GM21723 (cell line): ENCODE results near the gene NYAP2.

ENCODE experiments used
- ATAC-seq: cut with Tn5 transposase; IDR thresholded peaks from one replicate; pipeline ENCODE4 v1.9.1; 2021; ENCODE audit warnings: mild to moderate bottlenecking, moderate library complexity; ENCODE audit not compliant: unreplicated experiment

The NYAP2 gene

DNA sequence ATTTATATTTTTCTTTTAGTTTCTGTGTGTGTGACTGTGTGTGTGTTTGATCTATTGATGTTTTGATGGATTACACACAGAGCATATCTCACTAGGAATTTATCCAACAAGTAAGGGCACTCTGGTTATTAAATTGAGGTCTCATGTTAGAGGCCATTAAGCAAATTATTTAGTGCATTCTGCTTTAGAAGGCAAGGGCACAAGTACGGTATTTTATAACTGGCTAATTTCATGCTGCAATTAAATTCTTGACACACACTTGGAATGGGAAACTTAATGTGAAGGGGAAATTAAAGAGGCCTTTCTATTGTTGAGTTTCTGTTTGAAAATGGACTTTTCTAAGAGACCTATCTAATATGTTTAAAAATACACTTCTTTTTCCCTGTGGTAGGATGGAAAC, 25.8 kb downstream of the NYAP2 start:
- no peak for ATAC-seq

DNA sequence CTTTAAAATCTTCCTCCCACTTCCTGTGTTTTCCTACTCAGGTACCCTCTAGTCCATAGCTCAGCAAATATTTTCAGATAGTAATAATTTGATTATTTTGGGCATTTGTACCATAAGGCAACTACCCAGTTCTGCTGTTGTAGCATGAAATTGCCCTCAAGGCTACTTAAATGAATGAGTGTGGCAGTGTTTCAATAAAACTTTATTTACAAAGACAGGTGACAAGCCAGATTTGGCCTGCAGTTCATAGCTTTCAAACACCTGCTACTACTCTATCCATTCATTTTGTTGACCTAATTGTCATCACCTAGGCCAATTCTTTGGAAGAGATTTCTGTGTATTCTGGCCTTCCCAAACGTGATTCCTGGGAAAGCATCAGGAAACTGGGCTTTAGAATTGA, 28.9 kb downstream of the NYAP2 start:
- ATAC-seq = no peak

DNA sequence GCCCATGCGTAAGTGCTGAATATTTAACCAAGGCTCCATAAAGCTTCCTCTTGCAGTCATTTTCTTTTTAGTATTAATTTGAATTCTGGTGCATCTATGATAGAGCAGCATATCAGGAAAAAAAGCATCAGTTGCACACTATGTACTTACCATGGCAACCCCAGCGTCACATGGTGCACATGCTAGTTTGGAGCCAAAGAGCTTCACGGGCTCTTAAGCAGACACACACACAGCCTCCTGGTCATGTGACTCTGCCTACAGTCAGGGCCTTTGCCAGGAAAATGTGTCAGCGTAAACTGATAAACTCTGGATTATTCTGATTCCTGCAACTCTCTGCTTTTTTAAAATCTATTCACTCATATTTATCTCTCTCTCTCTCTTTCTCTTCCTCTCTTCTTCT, 30.2 kb downstream of the NYAP2 start:
- no peak for ATAC-seq

DNA sequence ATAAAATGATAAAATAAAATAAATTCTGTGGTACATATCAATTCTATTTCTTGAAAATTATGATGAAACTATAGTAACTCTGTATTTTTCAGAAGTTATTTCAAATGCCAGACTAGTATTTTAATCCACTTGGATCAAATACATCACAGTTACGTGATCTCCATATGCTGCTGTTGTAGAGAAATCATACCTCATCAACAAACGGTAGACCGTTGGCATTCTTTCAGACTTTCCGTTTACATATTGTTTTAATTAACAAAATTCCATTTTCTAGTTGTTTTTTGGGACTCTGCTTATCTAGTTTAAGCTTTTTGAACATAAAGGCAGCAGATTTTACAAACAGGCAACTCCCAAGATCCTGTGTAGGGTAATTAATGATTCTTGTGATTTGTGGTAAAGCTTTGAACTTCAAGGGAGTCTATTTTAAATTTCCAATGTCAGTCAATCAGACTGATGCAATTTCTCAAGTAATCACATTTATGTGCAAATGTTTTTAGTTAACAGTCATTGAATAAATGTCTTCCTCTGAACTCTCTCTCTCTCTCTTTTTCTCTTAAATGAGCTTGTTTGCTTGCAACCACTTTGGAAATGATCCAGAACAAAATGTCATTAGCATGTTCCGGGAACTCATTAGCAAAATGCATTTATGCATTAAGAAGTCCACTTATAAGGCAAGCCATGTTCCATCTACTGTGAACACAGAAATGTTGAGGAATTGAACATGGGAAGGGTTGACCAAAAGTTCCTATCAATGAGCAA, 31.8 kb downstream of the NYAP2 start:
- no peak for ATAC-seq

DNA sequence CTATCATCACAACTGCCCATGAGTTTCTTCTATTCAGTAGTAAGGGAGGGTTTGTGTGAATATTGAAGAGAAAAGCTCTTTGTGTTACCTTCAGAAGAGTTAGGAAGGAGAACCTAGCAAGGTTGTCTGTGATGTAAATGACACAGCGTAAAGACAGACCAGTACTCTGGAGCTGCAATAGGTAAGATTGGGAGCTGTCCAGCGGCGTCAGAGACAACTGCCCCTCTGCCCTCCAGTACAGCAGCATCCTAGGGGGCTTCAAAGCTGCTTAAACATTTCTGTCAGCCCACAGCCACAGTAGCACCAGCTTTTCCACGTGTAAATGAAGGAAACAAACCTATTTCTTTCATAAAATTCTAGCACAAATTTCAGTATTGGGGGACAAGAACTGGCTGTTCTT, 34.5 kb downstream of the NYAP2 start:
- ATAC-seq = no peak

DNA sequence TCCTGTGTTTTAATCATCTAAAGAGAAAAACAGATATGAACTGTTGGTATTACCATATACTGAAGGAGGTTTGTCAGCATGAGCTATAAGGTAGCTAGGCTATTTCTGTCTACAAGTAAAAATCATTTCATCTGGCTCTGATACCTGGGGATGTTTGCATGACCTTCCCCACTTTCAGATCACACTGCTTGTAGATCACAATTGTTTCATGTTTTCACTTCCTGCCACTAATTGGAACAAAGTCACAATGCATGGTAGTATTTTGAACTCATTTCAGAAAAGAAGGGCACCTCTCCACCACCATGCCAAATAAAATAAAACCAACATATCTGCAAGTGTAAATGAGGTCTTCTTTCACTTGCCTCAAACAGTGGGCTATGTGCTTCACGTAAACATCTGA, 37.8 kb downstream of the NYAP2 start:
- no peak for ATAC-seq

DNA sequence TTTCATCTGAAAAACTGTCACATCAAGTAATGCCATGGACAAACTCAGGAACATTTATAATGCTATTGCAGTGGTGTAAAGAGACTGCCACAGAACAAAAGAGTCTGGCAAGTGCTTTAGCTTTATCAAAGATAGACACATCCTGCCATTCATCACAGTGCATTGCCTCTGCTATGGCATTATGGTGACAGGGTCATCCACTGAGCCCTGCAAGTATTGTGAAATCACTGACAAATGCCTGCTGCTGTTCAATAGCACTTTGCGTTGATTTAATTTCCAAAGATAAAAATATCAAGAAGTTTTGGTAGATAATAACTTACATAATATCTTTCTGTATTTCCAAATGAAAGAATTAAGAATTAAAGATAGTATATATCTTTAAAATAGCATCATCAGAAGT, 38.7 kb downstream of the NYAP2 start:
- no peak for ATAC-seq

DNA sequence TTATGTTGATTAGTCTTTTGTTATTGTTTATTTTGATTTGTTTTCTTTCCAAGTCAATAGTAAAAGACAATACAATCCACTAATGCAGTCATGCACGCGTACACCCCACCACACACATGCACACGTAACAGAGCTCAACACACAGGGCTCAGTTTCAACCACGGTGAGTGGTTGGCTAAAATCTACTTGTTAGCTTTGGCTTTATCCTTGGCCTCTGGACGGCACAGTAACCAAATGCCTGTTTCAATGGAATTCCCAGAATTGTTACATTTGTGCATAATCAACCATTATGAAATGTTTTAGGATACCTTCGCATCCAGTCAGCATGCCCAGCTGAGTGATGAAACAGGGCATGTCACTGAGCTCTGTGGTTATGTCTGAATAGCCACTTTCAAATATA, 53.2 kb downstream of the NYAP2 start:
- no peak for ATAC-seq

DNA sequence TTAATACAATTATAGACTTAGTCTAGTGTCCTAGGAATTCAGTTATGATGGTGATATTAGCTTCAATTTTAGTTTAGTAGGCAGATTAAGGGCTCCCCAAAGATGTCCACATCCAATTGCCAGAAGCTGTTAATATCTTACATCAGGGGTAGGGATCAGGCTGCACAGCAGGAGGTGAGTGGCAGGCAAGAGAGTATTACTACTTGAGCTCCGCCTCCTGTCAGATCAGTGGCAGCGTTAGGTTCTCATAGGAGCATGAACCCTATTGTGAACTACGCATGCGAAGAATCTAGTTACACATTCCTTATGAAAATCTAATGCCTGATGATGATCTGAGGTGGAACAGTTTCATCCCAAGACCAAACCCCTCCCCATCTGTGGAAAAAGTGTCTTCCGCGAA, 54.9 kb downstream of the NYAP2 start:
- no peak for ATAC-seq

DNA sequence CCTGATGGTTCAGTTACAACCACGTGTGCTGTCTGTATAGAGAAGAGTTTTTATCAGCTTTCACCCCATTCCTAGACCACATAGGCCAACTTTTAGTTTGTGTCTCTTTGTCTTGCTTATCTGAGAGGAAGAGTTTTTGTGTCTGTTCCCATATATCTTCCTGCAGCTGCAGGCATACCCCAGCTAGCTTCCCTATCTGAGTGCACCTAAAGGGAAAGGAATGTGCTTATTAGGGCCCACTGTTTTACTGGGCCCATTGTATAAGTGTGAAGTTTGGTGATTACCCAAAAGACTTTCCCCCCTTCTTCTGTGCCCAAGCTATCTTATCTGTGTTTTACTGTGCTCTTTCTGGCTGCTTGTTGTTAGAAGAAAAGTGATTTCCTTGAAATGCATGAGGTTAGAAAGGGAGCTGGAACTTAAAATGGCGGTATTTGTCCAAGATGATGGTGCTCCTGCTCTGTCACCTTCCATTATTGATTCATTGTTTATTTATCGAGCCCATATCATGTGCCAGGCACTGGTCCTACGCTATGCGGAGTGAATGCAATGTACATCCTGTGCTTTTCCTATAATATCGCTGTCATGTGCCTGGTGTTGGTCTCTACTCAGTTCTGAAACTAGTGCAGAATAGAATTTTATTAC, 57.2 kb downstream of the NYAP2 start:
- no peak for ATAC-seq

DNA sequence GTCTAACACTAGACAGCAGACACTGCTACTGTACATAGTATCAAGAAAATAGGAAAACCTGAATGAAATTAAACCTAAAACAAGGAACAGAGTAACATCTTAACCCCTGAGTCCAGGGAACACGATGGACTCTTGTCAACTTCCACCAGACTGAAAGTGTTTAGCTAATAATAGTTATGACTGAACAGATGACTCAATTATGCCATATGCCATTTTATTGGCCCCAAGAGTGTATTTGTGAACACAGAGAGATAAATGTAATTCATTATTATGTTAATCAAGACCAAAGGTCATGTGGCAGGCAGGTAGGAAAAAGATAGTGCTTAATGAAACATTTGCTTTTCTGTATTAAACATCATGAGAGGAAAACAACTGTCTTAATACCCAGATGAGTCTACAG, 58.0 kb downstream of the NYAP2 start:
- ATAC-seq = no peak

DNA sequence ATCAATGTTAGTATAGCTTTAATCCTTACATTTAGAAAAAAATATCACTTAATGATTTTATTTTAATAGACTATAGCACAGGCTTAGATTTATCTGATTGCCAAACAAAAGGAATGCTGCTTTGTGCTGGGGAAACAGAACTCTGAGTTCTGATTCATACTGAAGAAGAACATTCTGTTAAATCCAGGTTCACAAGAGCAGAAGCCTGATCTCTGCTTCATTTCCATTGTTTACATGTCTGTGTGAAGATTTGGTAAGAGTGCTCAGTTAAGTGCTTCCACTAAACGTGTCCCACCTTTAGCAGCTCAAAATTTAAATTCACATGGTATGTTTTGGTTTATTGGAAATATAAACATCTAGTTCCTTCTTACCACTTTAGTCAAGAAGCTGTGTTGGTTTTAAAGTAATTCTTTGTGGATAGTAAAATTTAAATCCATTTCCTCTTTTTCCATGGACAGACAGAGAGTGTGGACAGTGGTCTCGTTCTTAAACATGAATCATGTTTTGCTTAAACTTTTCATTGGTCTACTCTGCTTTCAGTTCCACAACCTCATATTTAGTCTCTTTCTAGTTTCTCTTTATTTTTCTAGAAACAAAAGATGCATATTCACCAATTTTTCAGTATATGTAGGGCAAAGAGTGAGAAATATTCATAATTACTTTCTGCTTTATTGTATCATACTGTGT, 59.1 kb downstream of the NYAP2 start:
- no peak for ATAC-seq

DNA sequence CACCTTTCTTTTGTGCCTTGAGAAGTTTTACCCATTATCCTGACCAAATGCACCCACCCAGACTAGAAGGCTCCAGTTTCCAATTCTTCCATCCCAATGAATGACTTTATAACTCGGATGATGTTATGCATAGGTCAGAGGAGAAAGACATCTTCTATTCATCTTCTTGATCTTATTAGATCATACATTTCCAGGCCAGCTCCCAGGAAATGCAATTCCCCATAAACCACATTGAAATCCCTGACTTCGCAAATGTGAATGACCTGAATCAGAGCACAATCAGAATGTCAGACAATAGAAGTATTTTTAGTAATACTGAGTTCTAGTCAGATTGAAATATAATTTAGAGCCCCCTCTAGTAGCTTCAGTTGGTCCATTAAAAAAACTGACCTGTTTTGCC, 62.9 kb downstream of the NYAP2 start:
- ATAC-seq = no peak

DNA sequence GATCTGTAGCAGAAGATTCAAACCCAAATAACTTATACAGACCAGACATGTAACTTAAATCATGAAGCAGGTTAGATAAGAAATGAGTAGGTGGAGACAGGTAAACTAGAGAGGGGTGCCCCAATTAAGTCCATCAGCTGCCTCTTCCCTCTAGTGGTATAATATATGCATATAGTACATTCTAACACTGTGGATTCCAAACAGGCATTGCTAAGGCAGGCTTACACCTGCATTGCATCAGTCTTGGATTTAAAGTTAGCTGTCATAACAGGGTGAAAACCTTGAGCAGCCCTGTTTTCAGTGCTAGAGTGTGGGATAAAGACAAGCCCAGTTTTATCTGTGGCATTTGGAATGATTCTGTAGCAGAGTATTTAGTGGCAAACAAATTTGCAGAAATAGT, 63.4 kb downstream of the NYAP2 start:
- ATAC-seq = no peak

DNA sequence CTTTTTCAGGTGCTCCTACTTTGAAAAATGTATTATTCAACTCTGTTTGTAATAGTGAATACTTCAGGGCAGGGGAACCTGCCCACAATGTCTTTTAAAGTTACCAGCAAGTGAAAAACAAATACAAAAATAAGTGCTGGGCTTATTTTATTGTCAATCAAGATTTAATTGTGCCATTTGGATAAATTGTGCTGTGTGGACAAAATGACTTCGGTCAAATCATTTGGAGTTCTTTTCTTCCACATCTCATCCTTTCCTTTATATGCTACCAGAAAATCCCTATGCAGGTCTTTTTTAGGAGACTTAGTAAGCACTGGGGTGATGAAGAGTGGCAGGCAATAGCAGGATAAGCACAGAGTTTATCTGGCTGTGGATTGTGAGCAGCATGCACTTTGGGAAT, 63.9 kb downstream of the NYAP2 start:
- ATAC-seq = no peak

DNA sequence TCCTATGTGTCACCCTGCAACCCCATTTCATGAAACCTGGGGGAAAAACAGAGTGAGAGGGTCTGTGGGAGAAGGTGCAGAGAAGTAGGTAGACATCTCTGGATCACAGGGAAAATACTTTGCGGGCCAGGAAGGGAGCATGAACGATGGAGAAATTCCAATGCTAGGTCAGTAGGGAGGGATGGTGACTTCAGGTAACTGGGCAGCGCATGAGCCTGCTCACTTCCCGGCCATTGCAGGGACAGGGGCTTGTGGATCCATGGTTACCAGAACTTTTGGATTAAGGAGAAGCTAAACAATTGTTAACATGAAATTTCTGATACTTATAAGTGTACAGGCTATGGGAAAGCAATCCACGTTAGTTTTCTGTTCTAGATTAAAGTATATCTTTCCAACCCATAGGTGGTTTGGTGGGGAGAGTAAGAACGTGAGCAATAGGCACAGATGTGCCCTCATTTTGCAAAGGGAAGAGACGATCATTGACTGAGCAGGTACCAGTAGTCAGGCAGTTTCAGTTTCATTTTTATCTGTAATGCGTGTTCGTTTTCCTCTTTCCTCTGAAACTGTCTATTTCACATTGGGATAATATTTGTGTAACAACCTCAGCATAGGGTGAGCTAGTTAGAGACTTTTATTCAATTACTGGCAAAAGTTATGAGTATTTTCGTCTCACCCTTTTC, 65.0 kb downstream of the NYAP2 start:
- ATAC-seq = peak; percentile 86

DNA sequence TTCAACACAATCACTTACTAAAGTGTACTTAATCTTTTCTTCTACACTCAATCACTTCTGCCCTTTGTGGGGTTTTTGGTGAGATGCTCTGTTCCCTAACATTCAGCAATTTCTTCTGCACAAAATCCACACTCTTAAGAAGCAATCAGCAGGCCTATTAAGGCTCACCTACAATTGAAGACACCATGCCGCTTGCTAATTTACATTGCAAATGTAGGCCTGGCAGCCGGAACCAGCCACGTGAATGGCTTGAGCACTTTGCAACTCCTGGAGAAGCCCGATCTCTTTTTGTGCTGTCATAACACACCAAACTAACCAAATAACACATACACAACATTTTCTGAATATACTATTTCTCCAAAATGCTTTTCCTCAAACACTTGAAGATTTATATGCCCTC, 66.3 kb downstream of the NYAP2 start:
- ATAC-seq = no peak

DNA sequence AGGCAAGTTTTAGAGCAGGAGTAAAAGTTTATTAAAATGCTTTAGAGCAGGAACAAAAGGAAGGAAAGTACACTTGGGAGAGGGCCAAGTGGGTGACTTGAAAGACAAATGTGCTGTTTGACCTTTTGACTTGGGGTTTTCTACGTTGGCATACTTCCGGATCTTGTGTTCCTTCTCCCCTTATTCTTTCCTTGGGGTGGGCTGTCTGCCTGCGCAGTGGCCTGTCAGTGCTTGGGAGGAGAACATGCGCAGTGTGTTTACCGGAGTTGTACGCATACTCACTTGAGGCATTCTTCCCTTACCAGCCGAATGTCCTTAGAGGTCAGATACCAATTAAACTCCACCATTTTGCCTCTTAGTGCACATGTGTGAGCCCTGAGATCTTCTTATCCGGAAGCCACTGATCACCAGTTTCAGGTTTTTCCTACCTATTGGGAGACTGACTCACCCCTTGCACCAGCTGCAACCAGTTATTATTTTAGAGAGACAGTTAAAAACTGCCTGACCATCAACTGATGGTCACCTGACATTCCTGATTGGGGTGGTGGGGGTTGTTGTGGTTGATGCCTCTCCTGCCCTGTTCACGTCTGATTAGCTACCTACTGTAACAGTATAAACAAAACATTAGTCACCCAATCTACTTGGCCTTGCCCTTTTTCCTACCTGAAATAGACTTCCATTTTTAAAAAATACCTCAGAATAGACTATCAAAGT, 67.5 kb downstream of the NYAP2 start:
- ATAC-seq = no peak

DNA sequence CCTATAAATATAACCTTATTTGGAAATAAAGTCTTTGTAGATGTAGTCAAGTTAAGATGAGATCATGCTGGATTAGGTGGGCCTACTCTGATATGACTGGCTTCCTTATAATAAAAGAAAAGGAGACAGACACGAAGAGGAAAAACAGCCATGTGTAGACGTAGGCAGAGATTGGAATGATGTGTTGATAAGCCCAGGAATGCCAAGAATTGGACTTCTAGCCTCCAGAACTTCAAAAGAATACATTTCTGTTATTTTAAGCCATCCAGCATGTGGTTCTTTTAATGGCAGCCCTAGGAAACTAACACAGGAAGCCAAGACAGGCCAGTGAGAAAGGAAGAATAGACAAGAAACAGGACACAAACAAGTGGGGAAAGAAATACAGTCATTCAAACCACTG, 68.6 kb downstream of the NYAP2 start:
- ATAC-seq = no peak

DNA sequence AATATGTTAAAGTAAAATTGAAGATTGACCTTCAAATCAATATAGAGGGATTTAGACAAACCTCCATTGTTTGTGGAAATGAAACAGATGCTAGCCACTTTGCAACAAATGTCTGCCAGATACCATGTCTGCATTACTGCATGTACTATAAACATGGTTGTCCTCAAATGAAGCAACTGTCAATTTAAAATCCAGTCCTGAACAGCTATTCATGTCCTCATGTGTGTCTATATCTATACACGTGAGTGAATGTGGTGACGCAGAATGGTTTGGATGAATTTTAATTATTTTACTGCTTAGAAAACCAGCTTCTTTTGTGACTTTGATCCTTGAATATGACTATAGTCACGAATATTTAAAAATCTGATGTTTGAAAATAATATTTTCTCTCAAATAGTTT, 71.5 kb downstream of the NYAP2 start:
- no peak for ATAC-seq

DNA sequence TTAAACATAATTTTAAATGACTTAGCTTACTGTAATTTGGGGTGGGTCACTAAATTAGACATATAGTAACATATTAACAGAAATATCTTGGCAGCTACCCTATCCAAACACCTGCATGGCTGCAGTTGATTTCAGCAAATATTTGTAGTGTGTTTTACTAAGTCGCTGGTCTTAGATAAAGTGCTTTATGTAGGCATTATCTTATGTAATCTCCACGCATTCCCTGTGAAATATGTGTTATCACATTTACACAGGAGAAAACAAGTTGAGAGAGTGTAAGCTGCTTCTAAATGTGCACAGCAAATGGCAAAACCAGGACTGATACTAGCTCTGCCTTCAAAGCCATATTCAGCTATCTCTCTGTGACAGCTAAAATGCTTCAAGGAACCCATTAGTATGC, 72.0 kb downstream of the NYAP2 start:
- ATAC-seq = no peak
